ENCODE data around the gene RGS11. TPM values are rescaled to one million over a fixed set of nuclear protein-coding genes. Genes with fewer than 3 reads are reported as not detected.

Gene RGS11
- total RNA-seq = 21.4 TPM
- long read RNA-seq, partial matches to known transcripts = 17 of 37 reads
- long read RNA-seq, other reads (novel, unspliced or antisense) = 15 of 37 reads

DNA sequence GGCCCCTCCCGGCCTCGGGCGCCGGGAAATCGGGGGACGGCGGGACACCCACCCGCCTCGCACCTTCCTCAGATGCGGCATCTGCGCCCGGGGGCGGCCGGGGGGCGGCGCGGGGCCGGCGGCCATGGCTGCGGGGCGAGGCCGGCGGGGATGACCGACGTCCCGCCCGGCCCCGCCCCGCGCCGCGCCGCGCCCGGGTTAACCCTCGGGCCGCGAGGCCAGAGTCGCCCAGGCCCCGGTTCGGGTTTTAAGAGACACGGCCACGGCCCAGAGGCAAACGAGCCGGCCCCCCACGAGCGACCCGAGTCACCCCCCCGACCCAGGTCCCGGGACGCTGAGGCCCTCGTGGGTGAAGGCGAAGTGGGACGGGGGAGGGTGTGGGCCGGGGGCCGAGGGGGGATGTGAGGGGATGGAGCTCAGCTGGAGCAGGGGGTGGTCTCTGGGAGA, at the start of gene RGS11:
Gene RGS11, minus strand, starts transcription at position 159 of the 447 bp plus-strand sequence. Its CDS starts 33 bp downstream, at position 126.
- no peak for DNase-seq (ENCODE audit: low spot score)

DNA sequence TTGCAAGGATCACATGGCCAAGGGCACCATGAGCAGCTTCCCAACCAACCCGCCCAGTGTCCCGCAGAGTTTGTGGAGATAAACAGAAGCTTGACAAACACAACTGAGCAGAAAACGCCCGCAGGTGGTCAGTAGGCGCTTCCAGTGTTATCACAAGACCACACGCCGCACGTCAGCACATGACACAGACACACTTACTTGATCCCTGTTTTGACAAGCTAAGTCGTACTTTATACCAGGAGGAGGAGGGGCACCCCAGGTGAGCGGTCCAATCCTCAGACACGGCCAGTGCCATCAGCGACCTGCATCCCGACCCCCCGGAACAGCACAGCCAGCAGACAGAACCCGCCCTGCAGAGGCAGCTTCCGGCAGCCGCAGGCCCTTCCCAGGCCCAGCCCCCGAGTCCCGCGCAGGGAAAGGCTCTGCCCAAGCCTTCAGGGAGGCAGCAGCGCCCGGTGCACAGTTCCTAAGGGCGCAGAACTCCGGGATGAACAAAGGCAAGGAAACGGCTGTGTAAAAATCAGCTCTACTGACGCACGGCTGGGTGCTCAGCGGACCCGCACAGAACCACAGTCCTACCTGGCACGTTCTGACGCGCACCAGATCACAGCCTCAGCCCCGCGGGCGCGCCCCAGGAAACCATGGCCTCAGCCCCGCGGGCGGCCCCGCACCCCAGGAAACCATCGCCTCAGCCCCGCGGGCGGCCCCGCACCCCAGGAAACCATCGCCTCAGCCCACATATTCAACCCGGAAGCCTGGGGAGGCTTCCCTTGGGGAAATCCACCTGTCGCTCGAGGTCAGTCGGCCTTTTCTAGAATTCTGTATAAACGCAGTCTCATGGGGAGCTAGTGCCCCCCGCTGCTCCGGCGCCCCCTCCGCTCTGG, 48.9 kb upstream of the RGS11 start:
- no peak for DNase-seq (ENCODE audit: low spot score)

DNA sequence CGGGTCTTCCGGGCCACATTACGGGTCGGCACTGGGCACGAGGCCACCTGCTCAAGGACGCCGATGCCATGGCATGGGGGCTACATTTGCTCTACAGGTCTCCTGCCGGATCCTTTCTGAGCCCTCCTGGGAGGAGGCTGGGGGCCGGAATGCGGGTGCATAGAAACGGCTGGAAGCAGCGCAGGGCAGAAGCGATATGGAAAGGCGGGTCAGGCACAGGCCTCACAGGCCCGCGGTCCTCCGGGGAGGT, 48.4 kb upstream of the RGS11 start:
- DNase-seq (ENCODE audit: low spot score) = no peak

DNA sequence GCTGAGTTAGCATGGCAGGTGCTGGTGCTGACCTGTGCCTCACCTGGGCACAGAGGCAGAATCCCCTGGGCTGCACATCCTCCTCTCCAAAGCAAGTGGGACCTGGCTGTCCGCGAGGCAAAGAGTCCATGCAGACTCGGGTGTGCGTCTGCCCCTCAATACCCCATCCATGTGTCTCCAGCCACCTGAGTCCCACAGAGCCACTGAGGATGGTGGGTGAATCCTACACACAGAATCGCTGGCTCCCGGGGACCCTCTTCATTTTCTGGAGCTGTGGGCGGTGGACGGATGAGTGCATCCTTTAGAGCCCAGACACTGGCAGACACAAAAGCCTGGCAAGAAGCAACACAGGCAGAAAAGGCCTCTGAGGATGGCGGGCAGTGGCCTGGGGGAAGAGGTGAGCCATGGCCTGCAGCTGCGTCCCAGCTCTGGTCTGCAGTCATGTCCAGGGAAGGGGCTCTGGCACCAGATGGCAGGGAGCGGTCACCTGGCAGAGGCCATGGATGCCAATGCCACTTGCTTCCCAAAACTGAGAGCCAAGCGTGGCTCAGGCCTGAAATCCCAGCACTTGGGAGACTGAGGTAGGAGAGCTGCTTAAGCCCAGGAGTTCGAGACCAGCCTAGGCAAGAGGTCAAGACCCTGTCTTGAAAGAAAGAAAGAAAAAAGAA, 46.9 kb upstream of the RGS11 start:
- no peak for DNase-seq (ENCODE audit: low spot score)

DNA sequence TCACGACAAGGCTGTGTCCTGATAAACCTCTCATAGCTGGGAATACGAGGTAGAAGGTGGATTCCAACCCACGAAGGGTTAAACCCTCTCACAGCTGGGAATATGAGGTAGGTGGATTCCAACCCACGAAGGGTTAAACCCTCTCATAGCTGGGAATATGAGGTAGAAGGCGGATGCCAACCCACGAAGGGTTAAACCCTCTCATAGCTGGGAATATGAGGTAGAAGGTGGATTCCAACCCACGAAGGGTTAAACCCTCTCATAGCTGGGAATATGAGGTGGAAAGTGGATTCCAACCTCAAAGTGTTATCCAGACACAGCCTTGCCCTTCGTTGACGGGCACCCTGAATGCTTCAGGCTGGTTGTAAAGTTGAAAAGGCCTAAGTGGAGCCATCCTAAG, 45.8 kb upstream of the RGS11 start:
- no peak for DNase-seq (ENCODE audit: low spot score)

DNA sequence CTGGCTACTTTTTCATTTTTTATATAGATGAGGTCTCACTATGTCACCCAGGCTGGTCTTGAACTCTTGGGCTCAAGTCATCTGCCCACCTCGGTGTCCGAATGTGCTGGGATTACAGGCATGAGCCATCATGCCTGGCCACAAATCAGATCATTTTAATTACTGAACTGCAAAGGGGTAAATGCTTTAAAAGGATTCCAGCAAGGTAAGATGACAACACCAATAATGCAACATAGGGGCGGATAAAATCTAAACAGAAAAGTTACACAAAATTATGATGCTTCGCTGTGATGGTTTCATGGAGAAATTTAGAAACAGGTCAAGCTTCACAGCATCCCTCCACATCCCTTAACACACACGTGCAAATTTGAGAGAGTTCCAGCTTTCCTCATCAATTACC, 44.5 kb upstream of the RGS11 start:
- no peak for DNase-seq (ENCODE audit: low spot score)

DNA sequence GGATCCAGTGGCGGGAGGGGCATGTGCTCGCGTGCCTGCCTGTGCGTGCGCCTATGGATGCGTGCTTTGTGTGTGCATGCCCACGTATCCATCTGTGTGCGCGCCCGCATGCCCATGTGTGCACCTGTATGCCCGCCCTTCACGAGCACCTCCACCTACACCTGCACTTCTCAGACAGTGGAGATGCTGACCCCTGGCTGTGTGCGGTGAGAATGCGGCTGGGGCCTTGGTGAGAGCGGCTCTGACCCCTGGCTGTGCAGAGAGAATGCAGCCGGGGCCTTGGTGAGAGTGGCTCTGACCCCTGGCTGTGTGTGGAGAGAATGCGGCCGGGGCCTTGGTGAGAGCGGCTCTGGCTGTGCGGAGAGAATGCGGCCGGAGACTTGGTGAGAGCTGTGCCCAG, 42.9 kb upstream of the RGS11 start:
- no peak for DNase-seq (ENCODE audit: low spot score)

DNA sequence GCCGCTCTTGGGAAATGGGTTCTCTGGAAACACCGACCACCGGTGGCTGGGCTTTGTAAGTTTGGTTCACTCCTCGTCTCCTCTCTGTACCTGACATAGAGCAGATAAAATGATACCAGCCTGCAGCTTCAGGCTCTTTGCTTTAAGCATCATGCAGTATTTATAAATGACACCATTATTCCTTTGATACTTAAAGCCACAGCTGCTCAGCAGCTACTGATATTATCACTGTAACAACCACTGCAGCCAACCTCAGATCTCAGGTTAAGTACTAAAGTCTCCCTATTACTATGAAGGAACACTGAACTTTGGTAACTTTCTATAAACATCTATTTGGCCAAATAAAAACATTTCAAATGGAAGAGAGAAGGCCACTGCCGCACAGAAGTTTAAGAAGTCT, 41.8 kb upstream of the RGS11 start:
- DNase-seq (ENCODE audit: low spot score) = no peak

DNA sequence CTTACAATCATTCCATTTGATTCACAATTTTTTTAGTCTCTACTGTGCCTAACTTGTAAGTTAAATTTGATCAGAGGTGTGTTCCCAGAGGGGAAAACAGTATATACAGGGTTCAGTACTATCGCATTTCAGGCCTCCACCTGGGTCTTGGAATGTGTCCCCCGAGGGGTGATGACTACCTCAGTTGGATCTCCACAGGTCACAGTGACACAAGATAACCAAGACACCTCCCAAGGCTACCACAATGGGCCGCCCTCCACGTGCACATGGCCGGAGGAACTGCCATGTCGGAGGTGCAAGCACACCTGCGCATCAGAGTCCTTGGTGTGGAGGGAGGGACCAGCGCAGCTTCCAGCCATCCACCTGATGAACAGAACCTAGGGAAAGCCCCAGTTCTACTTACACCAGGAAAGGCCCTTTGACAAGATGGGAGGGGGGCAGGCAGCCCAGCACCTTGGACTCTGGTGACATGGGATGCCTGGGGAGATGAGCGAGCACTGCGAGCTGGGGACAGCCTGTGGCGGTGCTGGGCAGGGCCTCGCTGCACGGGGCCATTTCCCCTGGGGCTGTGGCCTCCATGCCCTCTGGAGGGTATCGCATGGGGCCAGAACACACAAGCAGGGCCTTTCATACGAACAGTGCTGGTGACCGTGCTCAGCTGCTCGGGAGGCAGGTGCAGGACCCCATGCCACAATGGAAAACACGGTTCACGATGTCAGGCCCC, 41.2 kb upstream of the RGS11 start:
- no peak for DNase-seq (ENCODE audit: low spot score)

DNA sequence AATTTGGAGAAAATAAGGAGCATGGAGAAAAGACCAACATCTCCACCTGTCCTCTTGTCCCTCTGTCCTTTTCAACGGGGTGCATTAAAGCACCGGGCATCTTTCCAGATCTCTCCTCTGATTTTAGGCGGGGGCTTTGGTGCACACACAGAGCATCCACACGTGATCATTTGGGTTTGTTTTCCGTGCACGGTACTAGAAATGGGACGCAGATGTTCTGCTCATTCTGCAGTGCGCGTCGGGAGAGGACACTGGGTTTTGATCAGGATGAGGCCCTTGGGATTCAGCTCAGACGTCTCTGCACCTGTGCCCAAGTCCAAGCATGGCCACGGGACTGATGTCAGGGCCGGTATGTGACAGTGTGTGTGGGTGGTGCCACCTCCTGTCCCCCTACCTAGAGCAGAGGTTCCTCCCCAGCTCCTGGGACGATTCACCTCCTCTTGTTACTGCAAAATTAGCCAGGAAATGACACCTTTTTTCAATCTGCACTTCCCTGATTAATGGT, 39.1 kb upstream of the RGS11 start:
- no peak for DNase-seq (ENCODE audit: low spot score)

DNA sequence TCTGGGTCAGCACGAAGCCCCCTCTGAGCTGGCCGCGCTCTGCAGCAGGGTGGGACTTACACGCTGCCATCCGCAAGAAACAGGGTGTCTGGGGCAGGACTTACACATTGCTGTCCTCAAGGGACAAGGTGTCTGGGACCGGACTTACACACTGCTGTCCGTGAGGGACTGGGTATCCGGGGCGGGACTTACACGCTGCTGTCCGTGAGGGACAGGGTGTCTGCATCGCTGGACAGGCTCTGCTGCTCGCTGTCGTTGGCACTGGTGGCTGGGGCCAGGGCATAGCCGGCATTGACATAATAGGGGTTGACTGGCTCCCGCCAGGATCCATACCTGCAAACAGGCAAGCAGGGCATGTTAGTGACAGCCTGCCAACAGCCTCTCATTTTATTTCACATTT, 38.6 kb upstream of the RGS11 start:
- DNase-seq (ENCODE audit: low spot score) = no peak

DNA sequence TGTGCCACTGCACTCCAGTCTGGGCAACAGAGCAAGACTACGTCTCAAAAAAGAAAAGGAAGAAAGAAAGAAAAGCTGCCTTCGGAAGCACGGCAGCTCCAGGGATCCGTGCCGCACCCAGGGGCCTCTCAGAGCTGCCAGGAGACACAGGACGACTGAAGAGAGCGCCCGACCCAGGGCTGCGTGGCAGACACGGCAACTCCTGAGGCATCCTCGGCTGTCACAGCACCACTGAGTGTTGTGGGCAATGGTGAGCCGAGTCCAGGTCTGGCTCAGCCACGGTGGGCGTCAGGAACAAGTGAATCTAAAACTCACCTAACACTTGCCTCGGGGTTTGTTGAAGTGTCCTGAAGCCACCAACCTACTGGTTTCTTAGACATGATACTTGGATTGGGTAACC, 36.0 kb upstream of the RGS11 start:
- DNase-seq (ENCODE audit: low spot score) = no peak

DNA sequence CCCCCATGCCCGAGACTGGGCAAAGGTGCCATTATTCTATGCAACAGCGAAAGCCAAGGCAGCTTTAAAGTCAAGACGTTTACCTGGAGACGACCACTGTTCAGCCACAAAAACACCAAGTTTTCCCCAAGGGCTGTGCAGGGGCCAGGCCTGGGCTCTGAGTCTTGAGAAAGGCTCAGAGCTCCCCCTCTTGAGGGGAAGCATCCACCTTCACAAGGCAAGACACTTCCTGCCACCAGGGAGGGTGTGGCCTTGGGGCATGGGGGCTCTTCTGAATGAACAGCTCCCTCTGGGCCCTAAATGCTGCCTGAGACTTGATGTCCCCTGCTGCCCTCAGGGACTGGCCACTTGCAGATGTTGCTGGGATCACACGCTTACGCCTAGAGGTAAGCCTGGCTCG, 33.7 kb upstream of the RGS11 start:
- no peak for DNase-seq (ENCODE audit: low spot score)

DNA sequence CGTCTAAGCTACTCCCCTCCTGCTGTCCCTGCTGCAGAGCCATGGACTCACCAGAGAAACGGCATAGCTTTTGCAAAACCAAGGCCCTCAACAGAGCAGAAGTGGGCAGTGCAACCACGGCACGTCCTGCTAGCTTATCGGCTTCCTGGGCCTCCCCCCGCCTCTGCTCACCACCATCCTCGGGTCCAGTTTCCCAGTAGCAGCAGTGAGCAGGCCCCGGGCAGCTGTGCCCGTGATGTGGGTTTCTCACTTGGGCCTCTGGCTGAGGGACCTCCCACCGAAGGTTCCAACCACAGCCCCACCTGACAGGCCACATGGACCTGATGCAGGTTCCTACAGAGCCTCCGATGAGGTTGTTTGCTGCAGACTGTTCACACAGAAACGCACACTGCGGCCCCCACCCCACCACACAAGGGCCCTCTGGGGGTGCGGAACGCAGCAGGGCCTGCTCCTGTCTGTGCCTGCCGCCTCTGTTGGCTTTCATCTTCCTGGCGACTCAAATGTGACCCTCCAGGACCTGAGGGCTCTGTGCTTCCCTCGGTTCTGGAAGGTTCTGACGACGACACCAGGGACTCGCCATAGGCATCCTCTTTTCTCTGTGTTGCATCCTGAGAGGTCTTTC, 32.1 kb upstream of the RGS11 start:
- no peak for DNase-seq (ENCODE audit: low spot score)

DNA sequence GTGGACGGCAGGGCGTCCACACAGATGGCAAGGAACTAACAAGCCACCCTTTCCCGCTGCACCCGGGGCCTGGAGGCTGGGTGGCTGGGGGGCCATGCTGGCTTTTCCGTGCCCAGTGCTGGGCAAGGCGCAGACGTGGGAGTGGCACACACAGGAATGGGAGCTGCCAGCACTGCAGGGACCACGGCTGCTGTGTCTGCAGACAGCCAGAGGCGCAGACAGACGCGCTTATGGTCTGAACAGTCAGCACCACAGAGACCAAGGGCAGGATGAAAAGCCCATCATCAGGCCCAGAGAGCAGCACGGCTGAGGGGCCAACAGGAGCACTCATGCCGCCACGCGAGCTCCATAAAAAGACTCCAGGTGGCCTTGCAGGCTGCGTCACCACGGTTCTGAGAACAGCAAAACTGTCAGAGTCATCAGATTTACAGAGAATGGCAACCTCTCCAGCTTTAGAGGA, 31.2 kb upstream of the RGS11 start:
- no peak for DNase-seq (ENCODE audit: low spot score)

DNA sequence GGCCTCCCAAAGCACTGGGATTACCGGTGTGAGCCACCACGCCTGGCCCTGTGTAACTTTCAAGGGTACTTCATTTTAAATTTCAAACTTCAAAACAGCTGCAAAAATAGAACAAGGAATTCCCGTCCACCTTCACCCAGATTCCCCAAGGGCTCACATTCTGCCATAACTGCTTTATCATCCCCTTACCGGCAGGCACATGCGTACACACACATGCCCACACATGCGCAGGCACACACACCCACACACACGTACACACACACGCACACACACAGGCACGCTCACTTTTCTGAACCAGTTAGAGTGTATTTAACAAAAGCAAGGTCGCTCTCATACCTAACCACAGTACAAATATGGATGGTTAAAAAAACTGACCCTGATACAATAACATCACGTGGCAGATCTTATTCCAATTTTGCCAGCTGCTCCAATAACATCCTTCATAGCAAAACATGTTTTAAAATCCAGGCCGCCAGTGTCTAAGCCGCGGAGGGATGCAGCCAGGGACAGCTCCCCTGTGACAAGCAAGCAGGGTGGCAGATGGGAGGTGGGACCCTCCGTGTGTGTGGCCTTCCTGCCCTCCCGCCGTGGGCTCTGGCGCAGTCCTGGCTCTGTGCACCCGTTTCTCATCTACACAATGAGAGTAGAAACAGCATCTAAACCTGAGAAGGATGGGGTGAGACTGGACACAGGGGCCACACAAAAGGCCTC, 30.3 kb upstream of the RGS11 start:
- no peak for DNase-seq (ENCODE audit: low spot score)

DNA sequence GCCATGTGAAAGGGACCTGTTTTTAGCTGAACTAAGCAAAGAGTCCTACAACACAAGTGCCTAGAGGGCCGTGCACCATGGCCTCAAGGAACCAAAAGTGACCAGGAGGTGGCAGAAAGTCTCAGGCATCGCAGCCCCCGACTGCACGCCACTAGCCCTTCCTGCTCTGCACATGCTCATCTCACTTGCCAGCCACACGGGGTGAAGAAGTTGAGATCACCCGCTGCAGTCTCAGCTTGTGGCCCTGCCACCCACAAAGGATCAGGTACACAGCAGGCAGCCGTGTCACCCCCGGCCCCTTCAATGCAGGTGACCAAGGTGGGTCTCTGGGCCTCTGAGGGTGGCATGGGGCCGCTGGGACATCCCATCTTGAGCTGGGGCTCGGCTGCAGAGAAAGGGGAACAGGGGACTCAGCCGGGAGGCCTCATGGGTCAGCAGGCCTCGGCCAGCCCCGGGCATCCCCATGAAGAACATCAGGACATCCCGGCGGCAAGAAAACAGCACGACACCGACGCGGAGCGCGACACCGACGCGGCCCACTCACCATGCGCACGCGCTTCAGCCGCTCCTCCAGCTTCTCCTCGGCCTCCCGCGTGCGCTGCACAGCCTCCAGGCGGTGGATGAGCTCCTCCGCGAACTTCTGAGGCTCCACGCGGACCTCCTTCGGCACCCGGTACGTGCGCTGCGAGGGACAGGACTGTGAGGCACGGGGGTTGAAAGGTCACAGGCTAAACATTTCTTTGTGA, 28.2 kb upstream of the RGS11 start:
- DNase-seq (ENCODE audit: low spot score) = no peak

DNA sequence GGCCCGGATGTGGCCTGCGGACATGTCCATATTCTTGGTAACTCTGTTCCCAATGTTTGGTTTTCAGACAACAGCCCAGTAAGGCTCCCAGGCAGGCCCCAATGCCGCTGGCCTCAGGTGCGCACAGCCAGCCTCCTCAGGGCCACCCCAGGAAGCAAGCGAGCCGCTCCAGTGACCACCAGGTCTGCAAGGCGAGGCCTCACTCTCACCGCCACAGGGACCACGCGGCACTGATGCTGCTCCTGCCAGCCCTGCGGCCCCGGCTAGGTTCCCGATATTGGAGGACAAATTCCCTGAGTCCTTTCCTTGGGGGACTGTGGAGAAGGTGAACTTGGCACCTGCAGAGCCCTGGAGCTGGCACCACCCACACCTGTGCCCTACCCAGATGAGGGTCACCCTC, 26.2 kb upstream of the RGS11 start:
- no peak for DNase-seq (ENCODE audit: low spot score)

DNA sequence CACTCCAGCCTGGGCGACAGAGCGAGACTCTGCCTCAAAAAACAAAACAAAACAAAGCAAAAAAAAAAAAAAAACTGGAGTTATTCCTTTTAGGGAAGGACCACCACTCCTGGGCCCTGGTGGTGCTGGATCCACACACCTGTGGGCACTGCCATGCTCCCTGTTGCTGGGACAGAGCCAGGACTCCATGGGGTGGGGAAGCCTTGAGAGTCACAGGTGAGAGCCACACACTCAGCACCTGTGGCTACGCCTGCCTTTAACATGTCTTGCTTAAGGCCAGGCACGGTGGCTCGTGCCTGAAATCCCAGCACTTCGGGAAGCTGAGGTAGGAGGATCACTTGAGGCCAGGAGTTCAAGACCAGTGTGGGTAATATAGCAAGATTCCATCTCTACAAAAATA, 25.5 kb upstream of the RGS11 start:
- DNase-seq (ENCODE audit: low spot score) = no peak

DNA sequence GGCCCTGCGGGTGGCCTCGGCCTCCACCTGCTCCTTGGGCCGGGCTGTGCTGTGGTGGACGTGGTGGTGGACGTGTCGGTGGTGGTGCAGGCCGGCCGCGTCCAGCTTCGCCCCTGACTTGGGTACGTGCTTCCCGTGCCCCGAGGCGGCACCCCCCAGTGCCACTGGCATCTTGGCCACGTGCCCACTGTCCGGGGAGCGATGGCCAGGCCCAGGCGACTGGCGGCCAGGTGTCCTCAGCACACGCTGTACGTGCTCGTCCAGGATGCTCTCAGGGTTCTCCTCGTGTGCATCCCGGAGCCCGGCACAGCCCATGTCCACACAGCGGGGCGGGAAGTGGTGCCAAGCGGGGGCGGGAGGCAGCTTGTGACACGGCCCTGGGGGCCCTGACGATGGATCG, 22.1 kb upstream of the RGS11 start:
- no peak for DNase-seq (ENCODE audit: low spot score)

Data from mesenteric fat pad (tissue), 1 donor.